ENCODE results near the gene GIPC2.
"Not testable (repeated sequence)": the region's sequence is repeated elsewhere in the genome, so short reads cannot be mapped to it uniquely, and the experiment has no call there.

The GIPC2 gene

GRCh38 chr1:78095593-78095992, 49.8 kb downstream of the GIPC2 start:
- peak; percentile 94 for DNase-seq (ENCODE audit: low read depth)

- no peak for DNase-seq (ENCODE audit: low read depth)
These were observed 50.3 kb downstream of the GIPC2 start for GRCh38 chr1:78096017-78096416.

- peak; percentile 34 for DNase-seq (ENCODE audit: low read depth)
These were observed 51.2 kb downstream of the GIPC2 start for GRCh38 chr1:78096976-78097375.

- DNase-seq (ENCODE audit: low read depth), result no peak
These were observed 55.3 kb downstream of the GIPC2 start for GRCh38 chr1:78101051-78101450.

GRCh38 chr1:78101514-78101913, 55.7 kb downstream of the GIPC2 start:
- DNase-seq (ENCODE audit: low read depth), result peak; percentile 98

- peak; percentile 93 for DNase-seq (ENCODE audit: low read depth)
These were observed 56.3 kb downstream of the GIPC2 start for GRCh38 chr1:78102082-78102481.

GRCh38 chr1:78102916-78103315, 57.1 kb downstream of the GIPC2 start:
- DNase-seq (ENCODE audit: low read depth), result peak; percentile 23

GRCh38 chr1:78104322-78104721, 58.6 kb downstream of the GIPC2 start:
- DNase-seq (ENCODE audit: low read depth), result peak; percentile 89

- not testable (repeated sequence) for DNase-seq (ENCODE audit: low read depth)
These were observed 63.9 kb downstream of the GIPC2 start for GRCh38 chr1:78109659-78110058.

- no peak for DNase-seq (ENCODE audit: low read depth)
These were observed 67.6 kb downstream of the GIPC2 start for GRCh38 chr1:78113156-78113916.

GRCh38 chr1:78114034-78114956, 68.5 kb downstream of the GIPC2 start:
- peak; percentile 80 for DNase-seq (ENCODE audit: low read depth)

GRCh38 chr1:78120485-78120884, 74.7 kb downstream of the GIPC2 start:
- DNase-seq (ENCODE audit: low read depth), result not testable (repeated sequence)

GRCh38 chr1:78121710-78122109, 75.9 kb downstream of the GIPC2 start:
- DNase-seq (ENCODE audit: low read depth), result peak; percentile 59

GRCh38 chr1:78122389-78122788, 76.6 kb downstream of the GIPC2 start:
- no peak for DNase-seq (ENCODE audit: low read depth)

GRCh38 chr1:78126506-78126905, 80.7 kb downstream of the GIPC2 start:
- DNase-seq (ENCODE audit: low read depth), result peak; percentile 26

GRCh38 chr1:78132174-78132947, 86.6 kb downstream of the GIPC2 start:
- no peak for DNase-seq (ENCODE audit: low read depth)

GRCh38 chr1:78132948-78133322, 87.2 kb downstream of the GIPC2 start:
- no peak for DNase-seq (ENCODE audit: low read depth)

GRCh38 chr1:78136680-78137079, 90.9 kb downstream of the GIPC2 start:
- no peak for DNase-seq (ENCODE audit: low read depth)

- no peak for DNase-seq (ENCODE audit: low read depth)
These were observed 95.9 kb downstream of the GIPC2 start for GRCh38 chr1:78141531-78142231.

- no peak for DNase-seq (ENCODE audit: low read depth)
These were observed 97.0 kb downstream of the GIPC2 start for GRCh38 chr1:78142736-78143135.

- DNase-seq (ENCODE audit: low read depth), result no peak
These were observed 97.4 kb downstream of the GIPC2 start for GRCh38 chr1:78143152-78143551.

GRCh38 chr1:78143673-78144072, 97.9 kb downstream of the GIPC2 start:
- no peak for DNase-seq (ENCODE audit: low read depth)
